Measurements from ENCODE around the gene CBL.

DNA sequence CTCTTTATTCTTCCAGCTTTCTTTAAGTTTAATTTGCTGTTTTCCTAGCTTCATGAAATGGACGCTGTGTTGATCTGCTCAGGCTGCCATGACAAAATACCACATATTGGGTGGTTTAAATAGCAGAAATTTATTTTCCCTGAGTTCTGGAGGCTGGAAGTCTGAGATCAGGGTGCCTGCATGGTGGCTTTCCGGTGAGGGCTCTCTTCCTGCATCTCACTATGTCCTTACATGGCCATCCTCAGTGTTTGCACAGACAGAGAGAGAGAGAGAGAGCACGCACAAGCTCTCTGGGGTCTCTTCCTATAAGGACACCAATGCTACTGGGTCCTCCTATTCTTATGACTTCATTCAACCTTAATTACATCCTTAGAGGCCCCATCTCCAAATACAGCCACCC lies 82.1 kb downstream of the CBL start:
- TF ChIP-seq, protein P1, sequence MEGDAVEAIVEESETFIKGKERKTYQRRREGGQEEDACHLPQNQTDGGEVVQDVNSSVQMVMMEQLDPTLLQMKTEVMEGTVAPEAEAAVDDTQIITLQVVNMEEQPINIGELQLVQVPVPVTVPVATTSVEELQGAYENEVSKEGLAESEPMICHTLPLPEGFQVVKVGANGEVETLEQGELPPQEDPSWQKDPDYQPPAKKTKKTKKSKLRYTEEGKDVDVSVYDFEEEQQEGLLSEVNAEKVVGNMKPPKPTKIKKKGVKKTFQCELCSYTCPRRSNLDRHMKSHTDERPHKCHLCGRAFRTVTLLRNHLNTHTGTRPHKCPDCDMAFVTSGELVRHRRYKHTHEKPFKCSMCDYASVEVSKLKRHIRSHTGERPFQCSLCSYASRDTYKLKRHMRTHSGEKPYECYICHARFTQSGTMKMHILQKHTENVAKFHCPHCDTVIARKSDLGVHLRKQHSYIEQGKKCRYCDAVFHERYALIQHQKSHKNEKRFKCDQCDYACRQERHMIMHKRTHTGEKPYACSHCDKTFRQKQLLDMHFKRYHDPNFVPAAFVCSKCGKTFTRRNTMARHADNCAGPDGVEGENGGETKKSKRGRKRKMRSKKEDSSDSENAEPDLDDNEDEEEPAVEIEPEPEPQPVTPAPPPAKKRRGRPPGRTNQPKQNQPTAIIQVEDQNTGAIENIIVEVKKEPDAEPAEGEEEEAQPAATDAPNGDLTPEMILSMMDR (conservative IDR thresholded peaks at IDR 0.05; ENCODE audit: low read length): no peak
- no peak for TF ChIP-seq EZH2phosphoT487 (IDR thresholded peaks at IDR 0.05; ENCODE audit: borderline replicate concordance)
